ENCODE results near the gene CHD9. TPM values are rescaled to one million over a fixed set of nuclear protein-coding genes. Genes with fewer than 3 reads are reported as not detected.

Gene CHD9
- total RNA-seq, 2 donors from 2014 or later, result 56.3 to 62.6 TPM

GRCh38 chr16:53089434-53090285 lies 34.9 kb downstream of the CHD9 start:
- Histone ChIP-seq H3K36me3 (no peaks in the 10 kb centered on the region), H3K27ac (peak overlapping the region; percentile 74 to 81), H3K9me3 (no peaks in the 10 kb centered on the region), H3K4me3 (no peak overlapping the region), H3K27me3 (replicated peaks; ENCODE audit: insufficient read depth) (no peaks in the 10 kb centered on the region), H3K4me1 (replicated peaks) (peaks cover 22% of the 10 kb centered on the region)
- 9% methylated on average over 4 of the region's 4 CpGs for whole genome bisulfite sequencing
- no peak for TF ChIP-seq POLR2AphosphoS5 (IDR thresholded peaks at IDR 0.05)
- TF ChIP-seq, protein P1, sequence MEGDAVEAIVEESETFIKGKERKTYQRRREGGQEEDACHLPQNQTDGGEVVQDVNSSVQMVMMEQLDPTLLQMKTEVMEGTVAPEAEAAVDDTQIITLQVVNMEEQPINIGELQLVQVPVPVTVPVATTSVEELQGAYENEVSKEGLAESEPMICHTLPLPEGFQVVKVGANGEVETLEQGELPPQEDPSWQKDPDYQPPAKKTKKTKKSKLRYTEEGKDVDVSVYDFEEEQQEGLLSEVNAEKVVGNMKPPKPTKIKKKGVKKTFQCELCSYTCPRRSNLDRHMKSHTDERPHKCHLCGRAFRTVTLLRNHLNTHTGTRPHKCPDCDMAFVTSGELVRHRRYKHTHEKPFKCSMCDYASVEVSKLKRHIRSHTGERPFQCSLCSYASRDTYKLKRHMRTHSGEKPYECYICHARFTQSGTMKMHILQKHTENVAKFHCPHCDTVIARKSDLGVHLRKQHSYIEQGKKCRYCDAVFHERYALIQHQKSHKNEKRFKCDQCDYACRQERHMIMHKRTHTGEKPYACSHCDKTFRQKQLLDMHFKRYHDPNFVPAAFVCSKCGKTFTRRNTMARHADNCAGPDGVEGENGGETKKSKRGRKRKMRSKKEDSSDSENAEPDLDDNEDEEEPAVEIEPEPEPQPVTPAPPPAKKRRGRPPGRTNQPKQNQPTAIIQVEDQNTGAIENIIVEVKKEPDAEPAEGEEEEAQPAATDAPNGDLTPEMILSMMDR (IDR thresholded peaks at IDR 0.05), result no peak
- DNase-seq (ENCODE audit: low spot score), result peak; percentile 35
- intact Hi-C loops (cut with DNase I), result loop anchor here (5.0 kb wide), 1 partner anchor 32 kb away; no protein-coding TSS in a partner anchor

DNA sequence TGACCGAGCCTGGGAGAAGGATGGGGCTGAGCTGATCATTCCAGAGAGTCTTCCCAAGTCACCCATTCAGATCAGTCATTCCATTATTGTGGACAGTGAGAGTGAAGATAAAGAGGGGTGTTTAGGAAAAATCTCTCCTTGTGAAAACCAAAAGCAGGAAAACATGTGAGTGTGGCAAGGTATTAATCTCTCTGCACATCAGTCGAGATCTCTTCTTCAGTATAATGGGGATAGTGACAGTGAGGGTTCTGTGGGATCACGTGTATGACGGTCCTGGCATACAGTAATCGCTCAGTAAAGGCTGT lies 35.4 kb downstream of the CHD9 start:
- Histone ChIP-seq H3K36me3 (no peaks in the 10 kb centered on the region), H3K4me3 (no peak overlapping the region), H3K4me1 (replicated peaks) (peaks cover 22% of the 10 kb centered on the region), H3K9me3 (no peaks in the 10 kb centered on the region), H3K27ac (peak overlapping the region; percentile 74 to 81), H3K27me3 (replicated peaks; ENCODE audit: insufficient read depth) (no peaks in the 10 kb centered on the region)
- no peak for TF ChIP-seq POLR2A (IDR thresholded peaks at IDR 0.05)
- no peak for TF ChIP-seq POLR2AphosphoS5 (IDR thresholded peaks at IDR 0.05)
- TF ChIP-seq, protein P1 (IDR thresholded peaks at IDR 0.05), result no peak
- intact Hi-C loops (cut with DNase I), result loop anchor here (5.0 kb wide), 1 partner anchor 33 kb away; no protein-coding TSS in a partner anchor
- 3% methylated on average over 5 of the region's 5 CpGs for WGBS
- no peak for DNase-seq (ENCODE audit: low spot score)

DNA sequence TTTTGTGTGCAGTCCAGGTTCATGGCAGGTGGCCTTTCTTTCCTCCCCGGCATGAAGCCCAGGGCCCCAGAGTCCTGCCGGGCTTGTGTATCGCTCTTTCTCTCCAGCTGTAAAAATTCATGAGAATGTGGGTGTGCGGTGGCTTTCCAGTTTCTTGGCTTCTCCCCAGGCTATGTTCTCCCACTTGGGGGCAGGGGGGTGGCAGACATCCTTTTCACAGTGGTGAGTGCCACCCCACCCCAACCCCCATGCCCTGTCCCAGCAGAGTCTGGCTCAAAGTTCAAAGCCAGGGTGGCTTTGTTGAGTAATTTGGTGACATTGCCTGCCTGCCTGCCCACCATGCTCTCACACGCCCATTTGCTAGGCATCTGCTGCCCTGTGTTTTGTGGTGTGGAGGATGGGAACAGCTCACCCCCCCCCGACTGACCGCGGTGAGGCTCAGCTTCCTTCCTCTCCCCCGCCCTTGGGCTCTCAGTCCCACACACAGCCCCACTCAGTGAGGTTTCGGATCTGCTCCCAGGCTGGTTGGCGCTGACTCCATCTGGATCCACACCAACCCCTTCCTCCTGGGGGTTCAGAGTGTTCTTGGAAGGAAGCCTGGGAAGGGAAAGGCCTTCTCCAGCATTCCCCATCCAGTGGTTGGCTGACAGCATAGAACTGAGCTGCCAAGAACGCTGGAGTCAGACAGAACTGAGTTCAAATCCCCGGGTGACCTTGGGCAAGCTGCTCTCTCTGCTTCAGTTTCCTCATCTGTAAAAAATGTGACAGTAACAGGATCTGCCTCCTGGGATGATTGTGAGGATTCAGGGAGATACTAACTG lies 36.0 kb downstream of the CHD9 start:
- peak; percentile 93 for DNase-seq (ENCODE audit: low spot score)
- Histone ChIP-seq H3K27ac (peak overlapping the region; percentile 74 to 81), H3K9me3 (no peaks in the 10 kb centered on the region), H3K36me3 (no peaks in the 10 kb centered on the region), H3K27me3 (replicated peaks; ENCODE audit: insufficient read depth) (no peaks in the 10 kb centered on the region), H3K4me3 (no peak overlapping the region), H3K4me1 (replicated peaks) (peaks cover 19% of the 10 kb centered on the region)
- intact Hi-C loops (cut with DNase I), result loop anchor here (5.0 kb wide), 1 partner anchor 34 kb away; no protein-coding TSS in a partner anchor
- TF ChIP-seq POLR2AphosphoS5 (IDR thresholded peaks at IDR 0.05), result peak; percentile 90
- no peak for TF ChIP-seq POLR2A (IDR thresholded peaks at IDR 0.05)
- 5% methylated on average over 13 of the region's 13 CpGs for WGBS

DNA sequence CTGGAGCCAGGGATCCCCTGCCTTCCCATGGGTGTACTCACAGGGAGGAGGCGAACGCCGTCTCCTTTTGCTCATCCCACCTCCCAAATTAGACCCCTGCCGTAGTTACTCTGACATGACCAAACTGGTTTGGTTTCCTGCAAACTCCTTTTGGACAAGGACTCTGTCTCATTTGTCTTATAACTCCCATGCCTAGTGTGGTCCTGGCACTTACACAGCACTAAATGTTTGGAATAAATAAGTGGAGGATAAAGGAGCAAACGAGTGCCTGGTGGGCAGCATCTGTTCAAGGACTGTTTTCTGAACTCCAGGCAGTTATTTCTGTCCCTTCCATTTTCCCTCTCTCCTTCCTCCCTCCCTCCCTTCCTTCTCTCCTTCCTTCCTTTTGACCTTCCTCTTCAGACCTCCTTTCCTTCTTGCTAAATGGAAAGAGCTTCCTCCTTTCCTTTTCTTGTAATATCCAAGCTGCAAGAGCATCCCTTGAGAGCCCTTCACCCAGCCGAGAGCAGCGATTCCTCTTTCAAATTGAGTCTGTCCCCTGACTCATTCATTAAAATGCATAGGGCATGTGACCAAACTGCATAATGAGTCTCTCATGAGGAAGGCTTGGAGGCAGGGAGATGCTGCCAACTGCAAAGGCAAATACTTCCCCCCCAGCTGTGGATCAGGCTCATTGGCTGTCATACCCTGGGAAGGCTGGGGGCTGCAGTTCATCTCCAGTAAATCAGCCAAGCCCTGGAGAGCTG lies 36.8 kb downstream of the CHD9 start:
- TF ChIP-seq POLR2AphosphoS5 (IDR thresholded peaks at IDR 0.05) (no peak), POLR2A (IDR thresholded peaks at IDR 0.05) (no peak)
- TF ChIP-seq, protein P1 (IDR thresholded peaks at IDR 0.05), result no peak
- Histone ChIP-seq H3K4me3 (no peak overlapping the region), H3K27me3 (replicated peaks; ENCODE audit: insufficient read depth) (no peaks in the 10 kb centered on the region), H3K9me3 (no peaks in the 10 kb centered on the region), H3K4me1 (replicated peaks) (peaks cover 13% of the 10 kb centered on the region), H3K36me3 (no peaks in the 10 kb centered on the region), H3K27ac (peak overlapping the region; percentile 74 to 81)
- intact Hi-C loops (cut with DNase I), result loop anchor here (5.0 kb wide), 1 partner anchor 34 kb away; no protein-coding TSS in a partner anchor
- DNase-seq (ENCODE audit: low spot score), result no peak
- WGBS, result 9% methylated on average over 7 of the region's 7 CpGs

DNA sequence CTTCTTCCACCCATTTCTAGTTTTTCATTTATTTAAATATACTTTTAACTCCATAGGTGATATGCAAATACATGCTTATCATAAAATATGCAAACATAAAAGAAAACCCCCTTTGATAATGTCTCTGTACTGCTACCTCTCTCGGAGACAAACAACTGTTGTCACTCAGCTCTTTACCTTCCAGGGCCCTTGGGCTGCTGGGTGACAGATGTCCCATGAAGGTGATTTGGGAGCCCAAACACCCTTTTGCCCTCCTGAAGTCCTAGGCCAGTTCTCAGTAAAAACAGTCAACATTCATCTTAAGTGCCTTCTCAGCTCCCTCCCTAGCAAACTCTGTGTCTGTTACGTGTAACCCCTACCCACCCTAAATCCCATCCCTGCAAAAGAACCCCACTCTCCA lies 37.5 kb downstream of the CHD9 start:
- intact Hi-C loops (cut with DNase I), result loop anchor here (5.0 kb wide), 1 partner anchor 35 kb away; no protein-coding TSS in a partner anchor
- Histone ChIP-seq H3K27me3 (replicated peaks; ENCODE audit: insufficient read depth) (no peaks in the 10 kb centered on the region), H3K9me3 (no peaks in the 10 kb centered on the region), H3K4me3 (no peak overlapping the region), H3K4me1 (replicated peaks) (peaks cover 13% of the 10 kb centered on the region), H3K27ac (no peak overlapping the region), H3K36me3 (no peaks in the 10 kb centered on the region)
- TF ChIP-seq POLR2AphosphoS5 (IDR thresholded peaks at IDR 0.05) (no peak), POLR2A (IDR thresholded peaks at IDR 0.05) (no peak)
- TF ChIP-seq, protein P1 (IDR thresholded peaks at IDR 0.05), result no peak
- no peak for DNase-seq (ENCODE audit: low spot score)
- WGBS, result 90% methylated on average over 2 of the region's 2 CpGs

Data from prostate gland (tissue), 2 donors.